ENCODE data around the gene TBCEL. TPM values are rescaled to one million over a fixed set of nuclear protein-coding genes. Genes with fewer than 3 reads are reported as not detected.

Gene TBCEL
- total and polyA plus RNA-seq, 4 experiments from 2014 or later = 3.7 to 22.6 (median 13.2) TPM

DNA sequence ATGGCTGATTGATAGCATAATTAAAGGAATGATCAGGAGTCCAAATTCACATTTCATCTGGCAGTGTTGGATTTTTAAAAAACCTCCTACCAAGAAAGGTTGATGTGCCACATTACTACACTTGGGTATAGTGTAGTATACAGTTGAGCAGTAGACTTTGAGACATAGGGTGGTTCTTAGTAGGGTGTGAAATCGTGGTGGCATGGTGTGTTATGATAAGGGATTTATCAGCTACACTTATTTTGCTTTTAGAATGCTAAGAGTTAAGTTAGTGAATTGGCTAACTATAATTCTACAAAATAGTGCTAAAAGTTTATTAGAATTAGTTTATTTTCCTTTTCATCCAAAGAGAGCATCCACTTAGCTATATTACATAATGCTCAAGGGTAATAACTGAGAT, 13.1 kb downstream of the TBCEL start:
- no peak overlapping the region for H3K4me3 ChIP-seq (ENCODE audit: low read length in 2 of 2)
- intact Hi-C loops (cut with micrococcal nuclease) = no loop called here
- CTCF ChIA-PET (ENCODE audit: partially characterized antibody) = interaction anchor here (0.5 kb wide), 1 partner anchor 1455 kb away, joined by 4 read pairs; no protein-coding TSS in a partner anchor
- H3K27me3 ChIP-seq (ENCODE audit: insufficient read depth, low read length) = no peaks in the 10 kb centered on the region
- Mint-ChIP-seq H3K4me3 (no peak overlapping the region), H3K27ac (no peak overlapping the region), H3K27me3 (no peaks in the 10 kb centered on the region), H3K36me3 (peaks cover 0 to 14% of the 10 kb centered on the region in 2 donors), H3K9me3 (no peaks in the 10 kb centered on the region), H3K4me1 (peaks cover 5 to 18% (median 9%) of the 10 kb centered on the region in 4 donors)
- POLR2A ChIA-PET (ENCODE audit: partially characterized antibody) = no interaction called here
- no peaks in the 10 kb centered on the region for H3K9me3 ChIP-seq (ENCODE audit: control insufficient read depth in 1 of 2, low read length in 2 of 2)
- no peak overlapping the region for H3K27ac ChIP-seq (ENCODE audit: low read depth, low read length)
- no peaks in the 10 kb centered on the region for H3K4me1 ChIP-seq (ENCODE audit: insufficient read depth, low read length)
- H3K36me3 ChIP-seq (ENCODE audit: insufficient read depth, low read length) = no peaks in the 10 kb centered on the region
- no peak for DNase-seq

DNA sequence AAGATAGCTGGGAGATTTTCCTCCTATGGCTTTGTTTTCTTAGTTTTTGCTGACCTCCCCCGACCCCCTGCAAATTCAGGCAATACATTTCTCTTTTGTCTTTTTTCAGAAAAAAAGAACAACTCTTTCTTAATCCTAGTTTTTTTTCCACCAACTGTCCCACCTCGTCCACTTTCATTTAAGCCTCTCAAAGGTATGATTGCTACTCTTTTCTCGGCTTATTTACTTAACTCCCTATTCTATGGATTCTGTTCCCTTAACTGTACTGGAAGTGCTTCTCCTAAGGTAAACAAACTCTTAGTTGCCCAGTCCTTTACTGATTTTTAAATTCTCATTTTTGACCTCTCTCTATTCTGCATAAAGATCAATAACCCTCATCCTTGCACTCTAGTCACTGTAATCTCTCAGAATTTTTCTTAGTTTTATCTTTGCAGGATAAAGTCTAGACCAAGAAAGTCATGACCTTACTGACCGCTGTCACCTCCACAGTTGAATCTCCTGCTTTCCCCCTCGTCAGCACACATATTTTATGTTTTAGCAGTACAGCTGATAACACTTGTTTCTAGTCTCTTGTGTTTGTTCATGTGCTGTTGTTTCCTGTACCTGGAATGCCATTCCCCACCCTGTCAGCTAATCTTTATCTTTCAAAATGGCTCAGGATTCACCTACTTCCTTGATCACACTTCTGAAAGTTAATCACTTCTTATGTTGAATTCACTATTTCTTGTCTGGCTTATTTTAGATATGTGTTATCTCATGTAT, 14.9 kb downstream of the TBCEL start:
- peak overlapping the region in 1 of 7 donors; percentile 2 for H3K27ac Mint-ChIP-seq
- no peaks in the 10 kb centered on the region for H3K36me3 ChIP-seq (ENCODE audit: insufficient read depth, low read length)
- CTCF ChIA-PET (ENCODE audit: partially characterized antibody) = no interaction called here

DNA sequence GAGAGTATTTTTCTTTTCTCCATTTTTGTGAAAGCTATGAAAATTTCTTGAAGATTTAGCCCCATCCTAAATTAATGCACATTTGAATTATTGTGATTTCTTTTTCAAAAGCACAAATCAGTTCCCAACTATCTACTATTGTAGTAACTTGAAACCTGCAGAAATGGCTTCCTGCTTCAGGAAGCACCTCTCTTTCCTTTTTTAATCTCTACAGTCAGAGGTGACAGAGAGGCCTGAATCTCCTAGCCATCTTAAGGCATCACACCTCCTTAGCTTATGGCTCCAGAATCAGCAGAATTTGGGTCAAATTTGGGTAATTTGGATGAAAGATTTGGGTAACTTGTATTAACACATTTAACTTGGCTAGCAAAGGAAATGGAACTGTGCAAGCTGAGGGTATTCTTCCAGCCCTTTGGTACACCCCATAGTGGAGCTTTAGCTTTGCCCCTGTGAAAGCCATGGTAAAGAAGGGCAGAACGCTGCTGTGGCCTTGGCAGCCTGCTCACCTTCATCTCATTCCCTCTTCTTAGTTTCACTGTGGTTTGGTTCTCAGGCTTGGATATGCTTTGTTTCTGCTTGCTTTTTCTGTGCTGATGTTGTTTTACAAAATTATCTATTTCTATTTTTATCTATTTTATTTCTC, 16.2 kb downstream of the TBCEL start:
- H3K27ac Mint-ChIP-seq = no peak overlapping the region
- H3K4me3 Mint-ChIP-seq = no peak overlapping the region
- Histone ChIP-seq H3K27ac (ENCODE audit: low read depth, low read length) (no peak overlapping the region), H3K36me3 (ENCODE audit: insufficient read depth, low read length) (no peaks in the 10 kb centered on the region), H3K27me3 (ENCODE audit: insufficient read depth, low read length) (no peaks in the 10 kb centered on the region), H3K4me1 (ENCODE audit: insufficient read depth, low read length) (no peaks in the 10 kb centered on the region), H3K9me3 (ENCODE audit: control insufficient read depth in 1 of 2, low read length in 2 of 2) (no peaks in the 10 kb centered on the region), H3K4me3 (ENCODE audit: low read length in 2 of 2) (no peak overlapping the region)
- intact Hi-C loops (cut with micrococcal nuclease) = no loop called here
- no peaks in the 10 kb centered on the region for H3K9me3 Mint-ChIP-seq
- peaks cover 5 to 16% (median 9%) of the 10 kb centered on the region in 4 donors for H3K4me1 Mint-ChIP-seq
- DNase-seq = no peak
- peaks cover 0 to 14% of the 10 kb centered on the region in 2 donors for H3K36me3 Mint-ChIP-seq
- no peaks in the 10 kb centered on the region for H3K27me3 Mint-ChIP-seq
- CTCF ChIA-PET (ENCODE audit: partially characterized antibody) = no interaction called here
- POLR2A ChIA-PET (ENCODE audit: partially characterized antibody) = no interaction called here

More for the DNA sequence above, 14.9 kb downstream of the TBCEL start:
- Histone ChIP-seq H3K4me3 (ENCODE audit: low read length in 2 of 2) (no peak overlapping the region), H3K4me1 (ENCODE audit: insufficient read depth, low read length) (no peaks in the 10 kb centered on the region), H3K27me3 (ENCODE audit: insufficient read depth, low read length) (no peaks in the 10 kb centered on the region), H3K9me3 (ENCODE audit: control insufficient read depth in 1 of 2, low read length in 2 of 2) (no peaks in the 10 kb centered on the region), H3K27ac (ENCODE audit: low read depth, low read length) (no peak overlapping the region)
- Mint-ChIP-seq H3K9me3 (no peaks in the 10 kb centered on the region), H3K4me1 (peaks cover 5 to 18% (median 9%) of the 10 kb centered on the region in 4 donors), H3K36me3 (peaks cover 0 to 14% of the 10 kb centered on the region in 2 donors), H3K27me3 (no peaks in the 10 kb centered on the region), H3K4me3 (no peak overlapping the region)
- intact Hi-C loops (cut with micrococcal nuclease) = no loop called here
- POLR2A ChIA-PET (ENCODE audit: partially characterized antibody) = no interaction called here
- DNase-seq = no peak

DNA sequence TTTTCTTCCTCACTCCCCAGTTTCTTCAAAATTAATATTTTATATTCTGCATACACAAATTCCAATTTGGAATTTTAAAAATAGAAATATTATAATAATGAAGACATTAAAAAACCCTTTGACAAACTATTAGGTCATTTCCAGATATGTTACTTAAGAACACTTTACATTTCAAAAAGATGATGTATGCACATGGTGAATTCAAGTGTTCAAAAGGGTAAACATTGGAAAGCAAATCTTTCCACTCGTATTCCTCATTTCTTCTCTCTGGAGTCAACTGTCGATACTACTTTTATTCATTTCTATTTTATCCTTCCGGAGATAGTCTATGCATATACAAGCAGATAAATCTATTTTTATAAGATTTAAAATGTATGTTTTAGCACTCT, 16.7 kb downstream of the TBCEL start:
- ChIA-PET POLR2A (ENCODE audit: partially characterized antibody) (no interaction called here), CTCF (ENCODE audit: partially characterized antibody) (no interaction called here)
- Histone ChIP-seq H3K27ac (ENCODE audit: low read depth, low read length) (no peak overlapping the region), H3K27me3 (ENCODE audit: insufficient read depth, low read length) (no peaks in the 10 kb centered on the region), H3K4me1 (ENCODE audit: insufficient read depth, low read length) (no peaks in the 10 kb centered on the region), H3K4me3 (ENCODE audit: low read length in 2 of 2) (no peak overlapping the region), H3K36me3 (ENCODE audit: insufficient read depth, low read length) (no peaks in the 10 kb centered on the region), H3K9me3 (ENCODE audit: control insufficient read depth in 1 of 2, low read length in 2 of 2) (no peaks in the 10 kb centered on the region)
- intact Hi-C loops (cut with micrococcal nuclease) = no loop called here
- Mint-ChIP-seq H3K9me3 (no peaks in the 10 kb centered on the region), H3K36me3 (peaks cover 5 to 14% of the 10 kb centered on the region in 2 donors), H3K4me3 (no peak overlapping the region), H3K4me1 (peaks cover 5 to 11% (median 6%) of the 10 kb centered on the region in 4 donors), H3K27me3 (no peaks in the 10 kb centered on the region), H3K27ac (no peak overlapping the region)
- no peak for DNase-seq

DNA sequence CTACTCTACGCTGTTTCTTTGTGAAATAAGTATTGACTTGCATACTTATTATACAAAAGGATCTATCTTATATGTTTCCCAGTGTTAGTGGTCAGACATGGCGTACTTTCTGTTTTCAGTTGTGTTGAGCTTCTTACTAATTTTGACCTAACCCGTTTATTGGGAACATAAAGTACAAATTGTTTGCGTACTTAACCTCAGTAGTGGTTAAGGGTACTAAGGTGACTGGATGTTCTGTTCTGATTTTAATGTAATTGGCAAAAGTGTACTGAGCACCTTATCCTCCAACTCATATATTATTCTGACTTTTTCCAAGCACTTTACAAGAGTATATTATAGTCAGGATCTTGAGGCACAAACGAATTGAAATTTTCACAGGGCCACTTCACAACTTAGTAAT, 17.2 kb downstream of the TBCEL start:
- no peak for DNase-seq
- Mint-ChIP-seq H3K36me3 (peaks cover 8 to 18% of the 10 kb centered on the region in 2 donors), H3K27me3 (no peaks in the 10 kb centered on the region), H3K27ac (no peak overlapping the region), H3K4me1 (peaks cover 3 to 7% (median 4%) of the 10 kb centered on the region in 4 donors), H3K4me3 (no peak overlapping the region), H3K9me3 (no peaks in the 10 kb centered on the region)
- H3K36me3 ChIP-seq (ENCODE audit: insufficient read depth, low read length) = no peaks in the 10 kb centered on the region
- POLR2A ChIA-PET (ENCODE audit: partially characterized antibody) = no interaction called here
- no peak overlapping the region for H3K27ac ChIP-seq (ENCODE audit: low read depth, low read length)
- H3K9me3 ChIP-seq (ENCODE audit: control insufficient read depth in 1 of 2, low read length in 2 of 2) = no peaks in the 10 kb centered on the region
- intact Hi-C loops (cut with micrococcal nuclease) = no loop called here
- CTCF ChIA-PET (ENCODE audit: partially characterized antibody) = no interaction called here
- no peaks in the 10 kb centered on the region for H3K4me1 ChIP-seq (ENCODE audit: insufficient read depth, low read length)
- no peak overlapping the region for H3K4me3 ChIP-seq (ENCODE audit: low read length in 2 of 2)
- no peaks in the 10 kb centered on the region for H3K27me3 ChIP-seq (ENCODE audit: insufficient read depth, low read length)

DNA sequence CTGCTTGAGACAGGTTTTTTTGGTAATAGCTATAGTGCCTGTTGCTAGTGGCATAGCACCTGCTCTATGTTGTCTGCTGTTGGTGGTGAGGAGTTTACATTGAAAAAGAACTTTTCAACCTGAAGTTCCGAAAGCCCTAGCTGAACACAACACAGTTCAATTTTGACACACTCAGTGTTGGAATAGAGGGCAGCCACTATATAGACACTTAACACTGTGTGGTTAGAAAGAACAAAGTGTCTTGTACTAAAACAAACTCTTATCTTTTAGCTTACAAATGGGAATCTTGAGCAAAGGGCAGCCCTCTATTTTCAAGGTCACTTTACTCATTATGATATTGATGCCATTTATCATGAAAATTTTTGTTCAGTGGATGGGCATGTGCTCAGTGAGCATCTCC, 18.4 kb downstream of the TBCEL start:
- peaks cover 19 to 28% of the 10 kb centered on the region in 2 donors for H3K36me3 Mint-ChIP-seq
- Histone ChIP-seq H3K36me3 (ENCODE audit: insufficient read depth, low read length) (no peaks in the 10 kb centered on the region), H3K4me3 (ENCODE audit: low read length in 2 of 2) (no peak overlapping the region), H3K9me3 (ENCODE audit: control insufficient read depth in 1 of 2, low read length in 2 of 2) (no peaks in the 10 kb centered on the region), H3K27me3 (ENCODE audit: insufficient read depth, low read length) (no peaks in the 10 kb centered on the region), H3K4me1 (ENCODE audit: insufficient read depth, low read length) (no peaks in the 10 kb centered on the region), H3K27ac (ENCODE audit: low read depth, low read length) (no peak overlapping the region)
- POLR2A ChIA-PET (ENCODE audit: partially characterized antibody) = no interaction called here
- H3K4me3 Mint-ChIP-seq = no peak overlapping the region
- no peak for DNase-seq
- CTCF ChIA-PET (ENCODE audit: partially characterized antibody) = no interaction called here
- no peaks in the 10 kb centered on the region for H3K27me3 Mint-ChIP-seq
- intact Hi-C loops (cut with micrococcal nuclease) = no loop called here
- peaks cover 0 to 5% (median 1%) of the 10 kb centered on the region in 4 donors for H3K4me1 Mint-ChIP-seq
- H3K9me3 Mint-ChIP-seq = no peaks in the 10 kb centered on the region
- H3K27ac Mint-ChIP-seq = no peak overlapping the region

DNA sequence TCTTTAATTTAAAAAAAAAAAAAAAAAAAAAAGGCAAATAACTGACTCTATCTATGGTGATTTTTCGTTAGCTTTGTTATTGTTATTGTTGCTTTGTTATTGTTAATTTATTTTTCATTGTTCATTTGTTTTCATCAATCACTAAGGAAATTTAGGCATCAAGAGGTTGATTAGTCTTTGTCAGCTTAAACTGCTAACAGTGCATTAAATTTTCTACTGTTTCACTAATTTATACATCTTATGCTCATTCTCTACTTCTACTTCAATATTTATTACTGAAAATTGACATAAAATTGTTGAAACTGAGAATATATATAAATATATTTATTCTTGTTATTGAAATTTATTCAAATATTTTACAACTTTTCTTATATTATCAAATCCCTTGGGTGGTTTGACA, 24.0 kb downstream of the TBCEL start:
- Histone ChIP-seq H3K27me3 (ENCODE audit: insufficient read depth, low read length) (no peaks in the 10 kb centered on the region), H3K27ac (ENCODE audit: low read depth, low read length) (no peak overlapping the region), H3K36me3 (ENCODE audit: insufficient read depth, low read length) (no peaks in the 10 kb centered on the region), H3K4me1 (ENCODE audit: insufficient read depth, low read length) (no peaks in the 10 kb centered on the region), H3K9me3 (ENCODE audit: control insufficient read depth in 1 of 2, low read length in 2 of 2) (no peaks in the 10 kb centered on the region), H3K4me3 (ENCODE audit: low read length in 2 of 2) (no peak overlapping the region)
- POLR2A ChIA-PET (ENCODE audit: partially characterized antibody) = no interaction called here
- H3K36me3 Mint-ChIP-seq = peaks cover 39 to 50% of the 10 kb centered on the region in 2 donors
- DNase-seq = no peak
- CTCF ChIA-PET (ENCODE audit: partially characterized antibody) = no interaction called here
- no peaks in the 10 kb centered on the region for H3K9me3 Mint-ChIP-seq
- no peak overlapping the region for H3K27ac Mint-ChIP-seq
- no peaks in the 10 kb centered on the region for H3K27me3 Mint-ChIP-seq
- no peak overlapping the region for H3K4me3 Mint-ChIP-seq
- H3K4me1 Mint-ChIP-seq = peaks cover 0 to 1% (median 0%) of the 10 kb centered on the region in 4 donors
- intact Hi-C loops (cut with micrococcal nuclease) = no loop called here

Measured in CD4-positive, alpha-beta memory T cell (primary cell).